Measurements from ENCODE around the gene SEMG2. TPM values are rescaled to one million over a fixed set of nuclear protein-coding genes. Genes with fewer than 3 reads are reported as not detected.

Gene SEMG2
- total RNA-seq: not detected

- H3K27me3 Mint-ChIP-seq: peaks cover 39% of the 10 kb centered on the region
Observed at GRCh38 chr20:45221076-45221475, at the start of gene SEMG2. SEMG2 (plus strand) TSS chr20:45221373; CDS start chr20:45221390, 17 bp downstream.

GRCh38 chr20:45173522-45173921, 47.7 kb upstream of the SEMG2 start:
- peak; percentile 38 for ATAC-seq (replicated peaks)
- H3K36me3 Mint-ChIP-seq (ENCODE audit: low read depth): no peaks in the 10 kb centered on the region
- H3K27me3 Mint-ChIP-seq: peaks cover 20% of the 10 kb centered on the region
- no peaks in the 10 kb centered on the region for H3K9me3 Mint-ChIP-seq
- H3K4me3 Mint-ChIP-seq: no peak overlapping the region
- no peak overlapping the region for H3K27ac Mint-ChIP-seq
- H3K4me1 Mint-ChIP-seq: no peaks in the 10 kb centered on the region

More at GRCh38 chr20:45221076-45221475, at the start of gene SEMG2:
- Mint-ChIP-seq H3K36me3 (ENCODE audit: low read depth) (no peaks in the 10 kb centered on the region), H3K4me1 (no peaks in the 10 kb centered on the region), H3K4me3 (no peak within 1 kb of the TSS), H3K9me3 (no peaks in the 10 kb centered on the region), H3K27ac (no peak within 1 kb of the TSS)
- no peak for ATAC-seq (replicated peaks)

GRCh38 chr20:45174434-45175364, 46.5 kb upstream of the SEMG2 start, which contains the start of gene PI3:
PI3 (plus strand) TSS chr20:45174902; CDS start chr20:45174923, 21 bp downstream.
- Mint-ChIP-seq H3K9me3 (no peaks in the 10 kb centered on the region), H3K27me3 (peaks cover 20% of the 10 kb centered on the region), H3K36me3 (ENCODE audit: low read depth) (no peaks in the 10 kb centered on the region), H3K4me3 (no peak within 1 kb of the TSS), H3K4me1 (no peaks in the 10 kb centered on the region), H3K27ac (no peak within 1 kb of the TSS)
- no peak for ATAC-seq (replicated peaks)

GRCh38 chr20:45176526-45177267, 44.5 kb upstream of the SEMG2 start:
- H3K27me3 Mint-ChIP-seq: peaks cover 13% of the 10 kb centered on the region

GRCh38 chr20:45179166-45179565, 42.0 kb upstream of the SEMG2 start:
- Mint-ChIP-seq H3K36me3 (ENCODE audit: low read depth) (no peaks in the 10 kb centered on the region), H3K9me3 (no peaks in the 10 kb centered on the region), H3K4me1 (no peaks in the 10 kb centered on the region), H3K4me3 (no peak overlapping the region), H3K27ac (no peak overlapping the region), H3K27me3 (peaks cover 3% of the 10 kb centered on the region)
- no peak for ATAC-seq (replicated peaks)

More at GRCh38 chr20:45176526-45177267, 44.5 kb upstream of the SEMG2 start:
- Mint-ChIP-seq H3K27ac (no peak overlapping the region), H3K36me3 (ENCODE audit: low read depth) (no peaks in the 10 kb centered on the region), H3K9me3 (no peaks in the 10 kb centered on the region), H3K4me1 (no peaks in the 10 kb centered on the region), H3K4me3 (no peak overlapping the region)
- no peak for ATAC-seq (replicated peaks)

- no peaks in the 10 kb centered on the region for H3K27me3 Mint-ChIP-seq
- H3K36me3 Mint-ChIP-seq (ENCODE audit: low read depth): no peaks in the 10 kb centered on the region
- H3K4me1 Mint-ChIP-seq: no peaks in the 10 kb centered on the region
- no peaks in the 10 kb centered on the region for H3K9me3 Mint-ChIP-seq
- ATAC-seq (replicated peaks): no peak
- no peak overlapping the region for H3K4me3 Mint-ChIP-seq
- H3K27ac Mint-ChIP-seq: no peak overlapping the region
Observed at GRCh38 chr20:45181639-45182038, 39.5 kb upstream of the SEMG2 start.

GRCh38 chr20:45183084-45183483, 38.1 kb upstream of the SEMG2 start:
- no peaks in the 10 kb centered on the region for H3K4me1 Mint-ChIP-seq
- no peak overlapping the region for H3K4me3 Mint-ChIP-seq
- no peaks in the 10 kb centered on the region for H3K9me3 Mint-ChIP-seq
- H3K27ac Mint-ChIP-seq: no peak overlapping the region
- no peak for ATAC-seq (replicated peaks)
- no peaks in the 10 kb centered on the region for H3K36me3 Mint-ChIP-seq (ENCODE audit: low read depth)
- H3K27me3 Mint-ChIP-seq: no peaks in the 10 kb centered on the region

GRCh38 chr20:45187693-45188092, 33.5 kb upstream of the SEMG2 start:
- no peaks in the 10 kb centered on the region for H3K9me3 Mint-ChIP-seq
- H3K36me3 Mint-ChIP-seq (ENCODE audit: low read depth): no peaks in the 10 kb centered on the region
- no peak overlapping the region for H3K27ac Mint-ChIP-seq
- no peak for ATAC-seq (replicated peaks)
- H3K4me3 Mint-ChIP-seq: no peak overlapping the region
- no peaks in the 10 kb centered on the region for H3K4me1 Mint-ChIP-seq
- H3K27me3 Mint-ChIP-seq: peaks cover 3% of the 10 kb centered on the region

- no peak overlapping the region for H3K4me3 Mint-ChIP-seq
- no peak overlapping the region for H3K27ac Mint-ChIP-seq
- H3K4me1 Mint-ChIP-seq: no peaks in the 10 kb centered on the region
- no peaks in the 10 kb centered on the region for H3K36me3 Mint-ChIP-seq (ENCODE audit: low read depth)
- ATAC-seq (replicated peaks): no peak
- H3K9me3 Mint-ChIP-seq: no peaks in the 10 kb centered on the region
- peaks cover 8% of the 10 kb centered on the region for H3K27me3 Mint-ChIP-seq
Observed at GRCh38 chr20:45189067-45189609, 32.0 kb upstream of the SEMG2 start.

- Mint-ChIP-seq H3K36me3 (ENCODE audit: low read depth) (no peaks in the 10 kb centered on the region), H3K27me3 (peaks cover 10% of the 10 kb centered on the region), H3K9me3 (no peaks in the 10 kb centered on the region), H3K4me1 (no peaks in the 10 kb centered on the region), H3K4me3 (no peak overlapping the region), H3K27ac (no peak overlapping the region)
- no peak for ATAC-seq (replicated peaks)
Observed at GRCh38 chr20:45189861-45190260, 31.3 kb upstream of the SEMG2 start.

- H3K4me3 Mint-ChIP-seq: no peak overlapping the region
- no peaks in the 10 kb centered on the region for H3K36me3 Mint-ChIP-seq (ENCODE audit: low read depth)
- H3K27me3 Mint-ChIP-seq: peaks cover 10% of the 10 kb centered on the region
Observed at GRCh38 chr20:45191926-45192325, 29.2 kb upstream of the SEMG2 start.

GRCh38 chr20:45193331-45193730, 27.8 kb upstream of the SEMG2 start:
- H3K27ac Mint-ChIP-seq: no peak overlapping the region
- no peaks in the 10 kb centered on the region for H3K9me3 Mint-ChIP-seq
- peaks cover 18% of the 10 kb centered on the region for H3K27me3 Mint-ChIP-seq
- no peaks in the 10 kb centered on the region for H3K4me1 Mint-ChIP-seq
- ATAC-seq (replicated peaks): no peak
- no peaks in the 10 kb centered on the region for H3K36me3 Mint-ChIP-seq (ENCODE audit: low read depth)
- no peak overlapping the region for H3K4me3 Mint-ChIP-seq

More at GRCh38 chr20:45191926-45192325, 29.2 kb upstream of the SEMG2 start:
- no peak for ATAC-seq (replicated peaks)
- H3K4me1 Mint-ChIP-seq: no peaks in the 10 kb centered on the region
- H3K9me3 Mint-ChIP-seq: no peaks in the 10 kb centered on the region
- H3K27ac Mint-ChIP-seq: no peak overlapping the region

- H3K4me1 Mint-ChIP-seq: no peaks in the 10 kb centered on the region
- no peak for ATAC-seq (replicated peaks)
Observed at GRCh38 chr20:45206725-45207124, 14.4 kb upstream of the SEMG2 start, which contains the start of gene SEMG1. SEMG1 (plus strand) TSS chr20:45207033; CDS start chr20:45207054, 21 bp downstream.

GRCh38 chr20:45209924-45210323, 11.2 kb upstream of the SEMG2 start:
- Mint-ChIP-seq H3K9me3 (no peaks in the 10 kb centered on the region), H3K4me3 (no peak overlapping the region), H3K27ac (no peak overlapping the region), H3K27me3 (peaks cover 39% of the 10 kb centered on the region), H3K36me3 (ENCODE audit: low read depth) (no peaks in the 10 kb centered on the region), H3K4me1 (no peaks in the 10 kb centered on the region)
- no peak for ATAC-seq (replicated peaks)

More at GRCh38 chr20:45206725-45207124, 14.4 kb upstream of the SEMG2 start, which contains the start of gene SEMG1:
- no peak within 1 kb of the TSS for H3K4me3 Mint-ChIP-seq
- H3K27me3 Mint-ChIP-seq: peaks cover 41% of the 10 kb centered on the region
- peaks cover 3% of the 10 kb centered on the region for H3K9me3 Mint-ChIP-seq
- H3K36me3 Mint-ChIP-seq (ENCODE audit: low read depth): no peaks in the 10 kb centered on the region
- no peak within 1 kb of the TSS for H3K27ac Mint-ChIP-seq
